HCT116 (cell line): ENCODE results near the gene DHRS9.

Source experiments
- CTCF ChIP-seq, 3 experiments: fragments of 200-600 bp in 1 of 3; sonication (generic) in 1 of 3; IDR thresholded peaks in 2 of 3; conservative IDR thresholded peaks in 1 of 3; 2 replicates each; pipeline ENCODE4 v1.5.1; 2012 to 2017; ENCODE audit warnings: low read depth in 2 of 3, low read length in 2 of 3, antibody characterized with exemption in 1 of 3, borderline replicate concordance in 1 of 3, control low read depth in 1 of 3, mild to moderate bottlenecking in 1 of 3, mixed read lengths in 1 of 3, mixed run types in 1 of 3, moderate library complexity in 1 of 3; ENCODE audit not compliant: insufficient read depth in 1 of 3
- EZH2 ChIP-seq: fragments of 200-600 bp; sonication (generic); IDR thresholded peaks from 2 replicates; pipeline ENCODE4 v1.6.1; 2017; ENCODE audit warnings: antibody characterized with exemption, mixed run types
- POLR2A ChIP-seq: IDR thresholded peaks from 2 replicates; pipeline ENCODE4 v1.7.0; 2011; ENCODE audit warnings: borderline replicate concordance; ENCODE audit not compliant: insufficient read depth, insufficient read length; ENCODE audit errors: extremely low read depth
- POLR2AphosphoS5 ChIP-seq: IDR thresholded peaks from 2 replicates; pipeline ENCODE4 v1.6.1; 2011; ENCODE audit warnings: mild to moderate bottlenecking, low read depth, low read length, moderate library complexity
- TCF7L2 ChIP-seq: IDR thresholded peaks from 2 replicates; pipeline ENCODE4 v1.7.0; 2011; ENCODE audit warnings: borderline replicate concordance, inconsistent platforms; ENCODE audit not compliant: insufficient read depth, insufficient read length; ENCODE audit errors: extremely low read depth
- ZBTB33 ChIP-seq: IDR thresholded peaks from 2 replicates; pipeline ENCODE4 v1.6.1; 2011; ENCODE audit warnings: mild to moderate bottlenecking, low read length, moderate library complexity; ENCODE audit not compliant: insufficient replicate concordance; ENCODE audit errors: extremely low read depth
- ZFX ChIP-seq: fragments of 450-650 bp; IDR thresholded peaks from 2 replicates; pipeline ENCODE4 v1.6.1; 2017
- TF ChIP-seq, protein P1 (sequence below): IDR thresholded peaks from 2 replicates; pipeline ENCODE4 v1.6.1; 2012; ENCODE audit warnings: low read depth

- no peak for TF ChIP-seq CTCF (IDR thresholded peaks at IDR 0.05 in 2 of 3, conservative IDR thresholded peaks at IDR 0.05 in 1 of 3; ENCODE audit: borderline replicate concordance in 1 of 3, insufficient read depth in 1 of 3, low read depth in 2 of 3, low read length in 2 of 3)
- no peak for TF ChIP-seq ZBTB33
- TF ChIP-seq POLR2A: no peak
- no peak for TF ChIP-seq ZFX
- TF ChIP-seq TCF7L2: no peak
- TF ChIP-seq EZH2: no peak
- TF ChIP-seq, protein P1, sequence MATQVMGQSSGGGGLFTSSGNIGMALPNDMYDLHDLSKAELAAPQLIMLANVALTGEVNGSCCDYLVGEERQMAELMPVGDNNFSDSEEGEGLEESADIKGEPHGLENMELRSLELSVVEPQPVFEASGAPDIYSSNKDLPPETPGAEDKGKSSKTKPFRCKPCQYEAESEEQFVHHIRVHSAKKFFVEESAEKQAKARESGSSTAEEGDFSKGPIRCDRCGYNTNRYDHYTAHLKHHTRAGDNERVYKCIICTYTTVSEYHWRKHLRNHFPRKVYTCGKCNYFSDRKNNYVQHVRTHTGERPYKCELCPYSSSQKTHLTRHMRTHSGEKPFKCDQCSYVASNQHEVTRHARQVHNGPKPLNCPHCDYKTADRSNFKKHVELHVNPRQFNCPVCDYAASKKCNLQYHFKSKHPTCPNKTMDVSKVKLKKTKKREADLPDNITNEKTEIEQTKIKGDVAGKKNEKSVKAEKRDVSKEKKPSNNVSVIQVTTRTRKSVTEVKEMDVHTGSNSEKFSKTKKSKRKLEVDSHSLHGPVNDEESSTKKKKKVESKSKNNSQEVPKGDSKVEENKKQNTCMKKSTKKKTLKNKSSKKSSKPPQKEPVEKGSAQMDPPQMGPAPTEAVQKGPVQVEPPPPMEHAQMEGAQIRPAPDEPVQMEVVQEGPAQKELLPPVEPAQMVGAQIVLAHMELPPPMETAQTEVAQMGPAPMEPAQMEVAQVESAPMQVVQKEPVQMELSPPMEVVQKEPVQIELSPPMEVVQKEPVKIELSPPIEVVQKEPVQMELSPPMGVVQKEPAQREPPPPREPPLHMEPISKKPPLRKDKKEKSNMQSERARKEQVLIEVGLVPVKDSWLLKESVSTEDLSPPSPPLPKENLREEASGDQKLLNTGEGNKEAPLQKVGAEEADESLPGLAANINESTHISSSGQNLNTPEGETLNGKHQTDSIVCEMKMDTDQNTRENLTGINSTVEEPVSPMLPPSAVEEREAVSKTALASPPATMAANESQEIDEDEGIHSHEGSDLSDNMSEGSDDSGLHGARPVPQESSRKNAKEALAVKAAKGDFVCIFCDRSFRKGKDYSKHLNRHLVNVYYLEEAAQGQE: no peak
- TF ChIP-seq POLR2AphosphoS5: no peak
Measured at GRCh38 chr2:169047256-169048250, 21.8 kb upstream of the DHRS9 start.
